Raji (cell line): Measurements from ENCODE around the gene GNAO1.

Experiments
- POLR2A ChIP-seq: IDR thresholded peaks from 2 replicates; pipeline ENCODE4 v1.6.1; 2011; ENCODE audit warnings: low read depth, low read length, control low read depth; ENCODE audit not compliant: insufficient read depth

GNAO1 gene

GRCh38 chr16:56298948-56299596 is 107.8 kb downstream of the GNAO1 start:
- TF ChIP-seq POLR2A, result no peak

DNA sequence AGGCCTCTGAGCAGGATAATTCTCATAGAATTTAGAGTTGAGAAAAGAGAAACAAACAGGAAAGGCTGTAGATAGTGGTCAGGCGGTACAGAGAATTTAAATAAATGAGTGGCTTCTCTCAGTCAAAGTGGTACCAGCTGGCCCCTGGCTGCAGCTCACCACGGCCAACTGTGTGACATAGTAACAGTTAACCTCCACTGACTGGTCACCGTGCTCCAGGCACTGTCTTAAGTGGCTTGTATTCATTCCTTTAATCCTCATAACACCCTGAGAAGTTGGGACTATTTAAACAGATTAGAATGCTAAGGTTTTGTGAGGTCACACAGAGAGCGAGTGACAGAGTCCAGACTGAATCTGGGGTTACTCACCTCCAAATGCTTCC is 108.9 kb downstream of the GNAO1 start:
- no peak for TF ChIP-seq POLR2A

- TF ChIP-seq POLR2A, result no peak
Observed at GRCh38 chr16:56300891-56301850, 109.9 kb downstream of the GNAO1 start.

GRCh38 chr16:56302506-56302905 is 111.2 kb downstream of the GNAO1 start:
- TF ChIP-seq POLR2A, result no peak

DNA sequence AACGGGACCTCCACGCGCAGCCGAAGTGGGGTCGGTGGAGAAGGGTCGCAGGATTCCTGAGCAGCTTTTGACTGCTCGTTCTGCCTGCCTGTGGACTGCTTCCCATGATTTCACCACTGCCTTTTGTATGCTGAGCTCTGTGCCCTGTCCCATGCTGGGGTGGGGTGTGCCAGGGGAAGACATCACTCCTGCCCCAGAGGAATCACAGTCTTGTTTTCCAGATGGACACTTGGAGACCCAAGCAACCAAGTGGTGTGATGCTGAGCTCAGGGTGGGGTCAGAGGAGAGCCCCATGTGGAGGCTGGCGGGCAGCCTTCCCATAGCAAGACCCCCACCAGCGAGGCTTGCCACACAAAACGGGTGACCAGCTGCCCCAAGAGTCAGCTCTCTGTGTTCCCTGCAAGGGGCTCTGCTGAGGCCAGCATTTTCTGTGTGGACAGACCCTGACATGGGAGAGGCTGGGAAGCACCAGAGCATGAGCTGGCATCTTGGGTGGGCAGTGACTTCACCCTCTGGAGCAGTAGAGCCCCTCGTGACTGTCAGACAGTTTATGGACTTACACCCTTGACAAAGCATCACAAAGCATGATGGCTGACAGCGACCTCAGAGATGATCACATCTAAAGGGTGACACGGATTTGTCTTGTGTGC is 111.9 kb downstream of the GNAO1 start:
- TF ChIP-seq POLR2A, result no peak

DNA sequence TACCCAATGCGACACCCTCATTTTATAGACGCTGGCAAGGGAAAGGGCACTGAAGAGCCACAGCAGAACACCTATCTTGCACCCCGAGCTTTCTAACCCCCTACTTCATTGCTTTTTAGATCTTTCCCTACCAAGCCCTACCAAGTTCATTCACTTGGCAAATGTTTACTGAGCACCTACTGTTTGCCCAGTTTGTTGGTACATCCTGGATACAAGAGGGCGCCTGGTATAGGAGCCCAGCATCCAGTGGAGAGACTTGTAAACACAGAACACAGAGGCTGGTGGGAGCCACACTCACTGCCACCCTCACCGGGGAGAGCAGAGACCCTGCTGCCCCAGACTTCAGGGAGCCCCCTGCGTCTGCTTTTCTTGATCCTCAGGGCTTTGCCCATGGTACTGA is 112.6 kb downstream of the GNAO1 start:
- no peak for TF ChIP-seq POLR2A

DNA sequence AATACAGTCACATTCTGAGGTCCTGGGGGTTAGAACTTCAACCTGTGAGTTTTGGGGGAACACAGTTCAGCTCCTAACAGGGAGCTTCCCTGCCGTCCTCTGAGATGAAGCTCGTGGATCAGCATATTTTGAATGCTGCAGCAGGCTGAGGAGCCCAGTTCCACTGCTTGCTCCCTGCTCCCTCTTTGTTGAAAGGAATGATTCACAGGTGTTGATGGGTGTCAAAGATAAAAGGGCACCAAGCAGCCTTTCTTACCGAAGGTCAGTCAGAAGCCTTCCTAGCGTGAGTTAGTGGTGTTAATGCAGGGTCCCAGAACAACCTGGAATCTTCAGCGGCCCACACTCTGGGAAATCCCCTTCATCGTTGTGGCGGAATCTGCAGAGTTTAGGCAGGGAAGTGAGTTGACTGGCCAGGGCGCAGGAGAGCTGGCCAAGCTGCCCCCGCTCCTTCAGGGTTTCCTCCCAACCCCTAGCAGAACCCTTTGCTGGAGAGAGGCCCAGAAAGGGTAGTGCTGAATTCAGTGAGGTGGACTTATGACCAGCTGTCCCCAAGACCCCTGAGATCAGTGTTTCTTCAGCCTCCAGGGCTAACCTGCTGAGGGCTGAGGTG is 114.8 kb downstream of the GNAO1 start:
- TF ChIP-seq POLR2A, result no peak

DNA sequence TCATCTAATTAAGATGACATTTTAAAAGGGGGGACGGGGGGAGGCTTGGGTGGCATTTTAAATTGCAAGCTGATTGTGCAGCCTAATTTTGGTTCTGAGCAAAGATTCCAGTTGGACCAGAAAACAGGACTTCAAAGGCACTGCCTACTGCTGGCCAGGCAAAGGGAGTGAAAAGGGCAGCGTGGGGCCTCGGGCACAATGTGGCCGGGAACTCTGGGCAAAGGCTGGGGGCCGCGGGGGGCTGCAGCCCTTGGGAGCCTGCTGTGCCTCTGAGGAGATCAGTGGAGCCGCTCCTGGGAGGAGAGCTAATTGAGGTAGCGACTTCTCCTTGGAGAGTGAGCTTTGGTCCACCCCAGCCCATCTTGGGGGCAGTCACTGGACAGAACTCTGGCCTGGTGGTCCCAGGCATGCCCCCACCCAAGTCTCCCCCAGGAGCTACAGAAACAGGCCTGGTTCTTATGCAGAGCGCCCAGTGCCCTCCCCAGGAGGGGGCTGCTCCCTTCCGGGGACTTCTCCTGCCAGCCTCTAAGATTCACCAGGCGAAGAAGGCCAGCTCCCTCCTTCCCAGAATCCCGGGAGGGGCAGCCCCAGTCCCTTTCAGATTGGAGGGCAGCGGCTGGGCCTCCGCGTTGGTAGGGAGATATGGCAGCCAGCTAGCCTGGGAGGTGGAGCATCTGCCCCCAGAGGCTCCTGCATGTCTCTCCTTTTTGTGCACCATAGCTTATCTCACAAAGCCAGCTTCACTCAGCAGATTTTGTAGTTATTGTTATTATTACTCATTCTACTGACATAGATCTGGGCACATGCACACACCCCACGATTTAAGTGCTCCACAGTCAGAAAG is 115.6 kb downstream of the GNAO1 start:
- no peak for TF ChIP-seq POLR2A

DNA sequence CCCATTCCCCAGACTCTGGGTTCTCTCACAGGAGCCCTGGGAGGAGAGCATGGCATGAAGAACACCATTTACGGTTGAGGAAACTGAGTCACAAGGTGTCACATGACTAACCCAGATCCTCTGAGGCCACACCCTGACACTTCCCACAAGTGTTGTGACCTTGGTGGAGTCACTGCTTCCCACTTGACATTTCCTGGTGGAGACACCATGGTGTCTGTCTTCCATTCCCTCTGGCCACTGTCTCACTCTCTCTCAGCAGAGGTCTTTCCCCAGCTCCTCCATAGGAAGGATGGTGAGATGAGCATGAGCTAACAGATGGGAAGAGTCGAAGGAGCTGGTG is 116.2 kb downstream of the GNAO1 start:
- TF ChIP-seq POLR2A, result no peak

- no peak for TF ChIP-seq POLR2A
Observed at GRCh38 chr16:56309008-56309407, 117.7 kb downstream of the GNAO1 start.

DNA sequence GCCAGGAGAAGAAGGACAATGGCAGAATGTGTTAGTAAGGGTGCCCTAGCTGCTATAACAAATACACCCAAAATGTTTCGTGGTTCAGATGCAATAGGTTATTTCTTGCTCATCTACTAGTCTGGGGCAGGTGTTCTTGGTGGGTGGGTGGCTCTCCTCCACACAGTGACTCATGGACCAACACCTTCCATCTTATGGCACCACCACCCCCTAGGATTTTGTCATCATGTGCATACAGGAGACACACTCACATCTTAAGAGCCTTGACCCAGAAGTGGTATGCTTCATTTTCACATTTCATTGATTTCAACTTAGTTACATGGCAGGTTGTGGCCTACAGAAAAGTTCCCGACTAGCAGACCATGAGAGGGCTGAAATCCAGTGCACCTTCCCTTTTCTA is 119.4 kb downstream of the GNAO1 start:
- no peak for TF ChIP-seq POLR2A

GRCh38 chr16:56311208-56312027 is 120.1 kb downstream of the GNAO1 start:
- no peak for TF ChIP-seq POLR2A

- no peak for TF ChIP-seq POLR2A
Observed at GRCh38 chr16:56312028-56312300, 120.7 kb downstream of the GNAO1 start.

GRCh38 chr16:56312556-56312955 is 121.3 kb downstream of the GNAO1 start:
- TF ChIP-seq POLR2A, result no peak

GRCh38 chr16:56314244-56314850 is 123.1 kb downstream of the GNAO1 start:
- no peak for TF ChIP-seq POLR2A
